GM12864 (cell line): ENCODE data around the gene WDFY3.

Experiments
- DNase-seq: peaks from one replicate; pipeline ENCODE4 v3.0.0-alpha.2; 2011; ENCODE audit warnings: low read depth
- H3K4me3 ChIP-seq: 2 replicates; pipeline ENCODE4 v1.5.1; 2011; ENCODE audit warnings: mild to moderate bottlenecking, low read depth, low read length, control low read depth
- CTCF ChIP-seq: IDR thresholded peaks from 2 replicates; pipeline ENCODE4 v1.5.1; 2011; ENCODE audit warnings: low read depth, mild to moderate bottlenecking, moderate library complexity, low read length, control low read depth, inconsistent platforms; ENCODE audit errors: missing control alignments

Gene WDFY3

GRCh38 chr4:84678976-84679744 lies 287.3 kb downstream of the WDFY3 start:
- TF ChIP-seq CTCF: no peak
- no peak for DNase-seq
- H3K4me3 ChIP-seq: no peak overlapping the region

- no peak for DNase-seq
- H3K4me3 ChIP-seq: no peak overlapping the region
- TF ChIP-seq CTCF: no peak
Observed at GRCh38 chr4:84677995-84678394, 288.5 kb downstream of the WDFY3 start.

- TF ChIP-seq CTCF: no peak
- no peak for DNase-seq
Observed at GRCh38 chr4:84677093-84677492, 289.4 kb downstream of the WDFY3 start.

GRCh38 chr4:84673475-84674240 lies 292.8 kb downstream of the WDFY3 start:
- TF ChIP-seq CTCF: no peak
- no peak overlapping the region for H3K4me3 ChIP-seq
- no peak for DNase-seq

More at GRCh38 chr4:84677093-84677492, 289.4 kb downstream of the WDFY3 start:
- H3K4me3 ChIP-seq: no peak overlapping the region

- no peak overlapping the region for H3K4me3 ChIP-seq
- TF ChIP-seq CTCF: no peak
- DNase-seq: no peak
Observed at GRCh38 chr4:84672177-84672576, 294.3 kb downstream of the WDFY3 start.

- no peak for DNase-seq
- no peak overlapping the region for H3K4me3 ChIP-seq
- TF ChIP-seq CTCF: no peak
Observed at GRCh38 chr4:84669201-84669600, 297.3 kb downstream of the WDFY3 start.
